HG02642 (cell line): ENCODE measurements around the gene PDYN.
A peak's percentile ranks its signal among the peaks of the same experiment; 100 is the strongest.

Experiments
- ATAC-seq: cut with Tn5 transposase; IDR thresholded peaks from one replicate; pipeline ENCODE4 v1.9.1; 2021; ENCODE audit warnings: mild to moderate bottlenecking; ENCODE audit not compliant: unreplicated experiment, poor library complexity

PDYN gene

DNA sequence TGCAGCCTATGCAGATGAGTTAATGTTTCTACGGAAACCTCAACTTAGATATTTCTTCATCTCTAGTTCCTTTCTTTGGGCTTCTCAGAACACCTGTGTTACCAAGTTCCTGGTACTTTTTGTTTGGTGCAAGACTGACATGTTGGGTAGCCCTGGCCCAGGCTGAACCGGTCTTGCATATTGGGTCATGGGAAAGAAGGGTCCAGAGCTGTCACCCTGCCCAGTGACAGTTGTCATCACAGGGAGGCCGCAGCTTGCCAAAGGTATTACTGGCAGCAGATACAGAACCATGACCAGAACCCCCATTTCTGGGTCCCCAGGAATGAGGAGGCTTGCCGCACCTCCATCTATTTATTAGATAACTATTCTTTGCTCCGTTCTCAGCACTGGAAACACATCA, 40.2 kb downstream of the PDYN start:
- no peak for ATAC-seq

DNA sequence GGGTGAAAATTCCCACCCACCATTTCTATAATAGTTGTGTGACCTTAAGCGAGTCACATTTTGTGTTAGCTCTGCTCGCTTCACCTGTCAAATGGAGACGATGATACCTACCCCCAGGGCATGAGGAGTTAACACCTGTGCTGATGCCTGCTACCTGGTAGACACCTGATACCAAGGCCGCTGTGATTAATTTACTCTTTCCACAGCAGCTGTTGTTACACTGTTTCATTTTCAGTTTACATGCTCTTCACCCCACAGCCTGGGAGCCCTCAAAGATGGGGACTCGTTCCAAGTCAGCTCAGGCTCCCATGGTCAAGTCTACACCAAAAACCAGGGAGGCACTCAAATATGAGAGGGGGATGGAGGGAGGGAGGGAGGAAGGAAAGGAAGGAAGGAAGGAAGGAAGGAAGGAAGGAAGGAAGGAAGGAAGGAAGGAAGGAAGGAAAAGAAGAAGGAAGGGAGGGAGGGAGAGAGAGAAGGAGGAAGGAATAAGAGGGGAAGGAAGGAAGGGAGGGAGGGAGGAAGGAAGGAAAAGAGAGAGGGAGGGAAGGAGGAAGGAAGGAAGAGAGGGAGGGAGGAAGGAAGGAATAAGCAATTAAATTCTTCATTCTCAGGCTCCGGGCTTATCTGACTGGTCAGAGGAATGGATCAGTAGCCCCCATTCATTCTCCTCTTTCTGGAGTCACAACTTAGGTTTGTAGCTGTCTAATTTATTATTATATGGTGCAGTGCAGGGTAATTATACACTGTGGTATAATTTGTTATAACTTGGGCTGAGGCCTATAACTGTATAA, 40.9 kb downstream of the PDYN start:
- peak; percentile 68 for ATAC-seq

DNA sequence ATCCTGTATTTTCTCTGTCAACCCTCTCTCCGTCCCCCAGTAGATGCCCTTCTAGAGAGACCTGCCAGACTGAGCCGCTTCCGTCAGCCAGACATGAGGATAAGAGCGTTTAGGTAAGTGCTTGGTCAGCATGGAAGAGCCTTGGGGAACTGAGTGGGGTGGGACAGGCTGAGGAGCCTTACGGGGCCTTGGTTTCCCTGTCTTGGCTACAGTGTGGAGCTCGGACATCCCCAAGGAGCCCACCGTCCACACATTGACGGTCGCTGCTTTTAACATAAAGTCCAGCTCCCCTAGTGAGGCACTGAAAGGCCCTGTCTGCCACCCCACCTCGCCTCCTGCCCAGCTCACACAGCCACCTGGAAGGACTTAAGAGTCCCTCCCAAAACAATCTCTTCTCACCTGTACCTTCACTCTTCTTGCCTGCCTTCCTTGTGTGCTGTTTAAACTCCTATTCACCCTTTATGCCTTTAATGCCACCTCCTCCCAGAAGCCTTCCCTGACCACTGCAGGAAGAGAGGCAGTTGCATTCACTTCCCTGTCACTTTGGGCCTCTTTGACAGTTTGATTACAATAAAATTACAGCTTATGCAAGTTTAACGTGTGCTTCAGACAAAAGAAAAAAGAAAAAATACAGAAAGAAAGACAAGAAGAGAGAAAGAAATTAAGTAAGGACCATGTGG, 42.3 kb downstream of the PDYN start:
- no peak for ATAC-seq

GRCh38 chr20:1950836-1951235, 43.0 kb downstream of the PDYN start:
- ATAC-seq = no peak

GRCh38 chr20:1949347-1950100, 44.3 kb downstream of the PDYN start:
- no peak for ATAC-seq

GRCh38 chr20:1947535-1947846, 46.4 kb downstream of the PDYN start:
- ATAC-seq = no peak

- no peak for ATAC-seq
Observed at GRCh38 chr20:1946762-1947534, 46.9 kb downstream of the PDYN start.

- no peak for ATAC-seq
Observed at GRCh38 chr20:1946442-1946761, 47.5 kb downstream of the PDYN start.

DNA sequence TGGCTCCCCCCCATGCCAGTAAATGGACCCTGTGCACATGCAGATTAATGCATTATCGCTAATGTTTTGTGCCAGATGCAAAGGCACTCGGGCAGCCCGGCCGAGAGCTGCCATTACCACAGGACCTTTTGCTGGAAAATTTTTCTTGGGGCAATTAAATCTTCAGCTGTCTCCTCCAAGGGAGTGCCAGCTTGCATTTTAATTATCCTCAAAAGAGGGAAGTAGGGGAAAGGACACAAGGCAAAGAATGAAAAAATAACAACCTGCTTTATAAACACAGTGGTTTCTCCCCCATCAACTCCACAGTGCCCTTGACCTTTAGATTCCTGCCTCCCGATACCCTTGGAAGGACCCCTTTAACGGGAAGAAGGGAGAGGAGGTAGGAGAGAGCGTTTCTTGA, 48.2 kb downstream of the PDYN start:
- ATAC-seq = no peak

DNA sequence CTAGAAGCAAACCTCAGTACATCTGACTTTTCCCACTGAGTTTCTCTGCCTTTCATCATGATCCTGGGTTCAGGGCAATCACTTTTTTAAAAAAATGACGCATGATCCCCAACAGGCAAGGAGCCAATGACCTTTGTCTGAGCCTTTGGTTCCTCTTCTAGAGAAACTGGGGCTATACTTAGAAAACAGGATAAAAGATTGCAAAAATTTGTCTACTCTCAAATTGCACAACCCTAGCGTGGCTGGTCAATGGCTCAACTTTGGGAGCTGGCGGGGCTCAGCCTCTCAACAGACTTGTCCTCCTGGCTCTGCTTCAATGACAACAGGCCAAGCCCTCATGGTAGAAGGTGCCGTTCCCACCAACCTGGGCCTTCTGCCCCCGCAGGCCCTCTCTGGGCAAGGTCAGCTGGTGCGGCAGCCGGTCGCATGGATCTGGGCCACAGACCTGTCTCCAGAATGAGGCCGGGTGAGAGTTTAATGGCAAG, 48.7 kb downstream of the PDYN start:
- ATAC-seq = no peak

- no peak for ATAC-seq
Observed at GRCh38 chr20:1944345-1945091, 49.3 kb downstream of the PDYN start.

DNA sequence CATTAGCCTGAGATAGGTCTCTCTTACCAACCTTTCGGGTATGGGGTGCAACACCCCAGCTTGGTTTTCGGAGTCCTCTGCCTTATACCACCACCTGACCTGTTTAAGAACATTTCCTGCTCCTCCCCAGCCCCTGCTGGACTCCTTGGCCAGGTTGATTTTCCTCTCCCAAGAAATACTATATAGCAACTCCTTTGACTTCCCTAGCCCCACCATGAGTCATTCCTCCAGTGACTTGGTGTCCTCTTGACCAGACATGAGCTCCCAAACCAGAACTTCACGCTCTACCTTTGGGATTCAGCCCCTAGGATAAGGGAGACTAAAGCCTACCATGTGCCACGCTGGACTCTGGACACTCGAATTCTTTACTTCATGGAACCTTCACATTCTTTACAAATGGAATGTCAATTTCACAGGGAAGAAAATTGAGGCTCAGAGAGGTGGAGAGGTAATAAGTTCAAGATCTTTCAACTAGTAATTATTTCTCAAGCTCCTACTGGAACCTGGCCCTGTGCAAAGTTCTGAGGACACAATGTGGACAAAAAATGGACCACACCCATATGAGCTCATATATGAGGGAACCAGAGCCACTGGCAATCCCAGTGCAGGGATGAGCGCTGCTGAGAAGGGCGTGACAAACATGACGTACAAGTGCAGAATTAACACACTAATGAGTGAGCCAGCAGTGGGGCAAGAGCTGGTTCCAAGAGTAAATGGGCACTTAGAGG, 50.4 kb downstream of the PDYN start:
- no peak for ATAC-seq

GRCh38 chr20:1942486-1943274, 51.2 kb downstream of the PDYN start:
- no peak for ATAC-seq

- no peak for ATAC-seq
Observed at GRCh38 chr20:1942061-1942460, 51.8 kb downstream of the PDYN start.

GRCh38 chr20:1941226-1941625, 52.6 kb downstream of the PDYN start:
- ATAC-seq = no peak

GRCh38 chr20:1940581-1940980, 53.3 kb downstream of the PDYN start:
- ATAC-seq = no peak

- ATAC-seq = no peak
Observed at GRCh38 chr20:1939270-1939595, 54.6 kb downstream of the PDYN start.

DNA sequence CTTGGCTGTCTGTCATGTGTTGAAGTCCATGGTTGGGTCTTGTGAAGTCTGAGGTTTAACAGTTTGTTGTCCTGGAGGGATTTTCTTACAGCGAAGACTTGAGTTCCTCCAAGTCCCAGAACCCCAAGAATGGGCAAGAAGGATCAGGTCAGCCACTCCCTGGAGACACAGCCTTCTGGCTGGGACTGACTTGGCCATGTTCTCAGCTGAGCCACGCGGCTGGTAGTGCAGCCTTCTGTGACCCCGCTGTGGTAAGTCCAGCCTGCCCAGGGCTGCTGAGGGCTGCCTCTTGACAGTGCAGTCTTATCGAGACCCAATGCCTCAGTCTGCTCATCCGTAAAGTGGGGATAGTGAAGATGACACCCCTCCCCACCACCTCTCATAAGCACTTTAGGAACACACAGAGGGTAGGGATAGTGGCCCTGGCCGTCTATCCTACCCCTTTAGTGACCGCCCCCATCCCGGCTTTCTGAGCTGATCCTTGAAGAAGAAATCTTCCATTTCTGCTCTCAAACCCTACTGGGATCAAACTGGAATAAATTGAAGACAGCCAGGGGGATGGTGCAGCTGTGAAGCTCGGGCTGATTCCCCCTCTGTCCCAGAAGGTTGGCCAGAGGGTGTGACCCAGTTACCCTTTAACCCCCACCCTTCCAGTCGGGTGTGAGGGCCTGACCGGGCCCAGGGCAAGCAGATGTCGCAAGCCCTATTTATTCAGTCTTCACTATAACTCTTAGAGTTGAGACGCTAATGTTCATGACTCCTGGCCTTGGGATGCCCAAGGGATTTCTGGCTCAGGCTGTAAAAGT, 55.2 kb downstream of the PDYN start:
- no peak for ATAC-seq
